Measurements from ENCODE around the gene COG5.

DNA sequence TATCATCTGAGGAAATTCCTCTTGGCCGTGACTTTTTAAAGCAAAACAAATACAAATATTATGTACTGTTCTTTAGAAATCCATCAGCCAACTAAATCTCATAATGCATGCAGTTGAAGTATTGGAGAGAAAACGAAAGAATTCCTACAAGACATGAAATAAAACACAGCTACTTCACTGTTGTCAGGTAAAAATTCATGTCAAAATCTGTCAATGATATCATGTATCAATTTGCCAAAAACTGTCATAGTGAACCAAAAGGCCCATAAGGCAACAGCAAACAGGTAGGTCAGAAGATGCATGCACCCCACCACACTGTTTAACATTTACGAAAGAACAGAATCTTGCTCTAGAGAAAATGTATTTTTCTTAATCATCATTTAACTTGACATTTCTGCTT is 91.6 kb downstream of the COG5 start:
- TF ChIP-seq, protein P1, sequence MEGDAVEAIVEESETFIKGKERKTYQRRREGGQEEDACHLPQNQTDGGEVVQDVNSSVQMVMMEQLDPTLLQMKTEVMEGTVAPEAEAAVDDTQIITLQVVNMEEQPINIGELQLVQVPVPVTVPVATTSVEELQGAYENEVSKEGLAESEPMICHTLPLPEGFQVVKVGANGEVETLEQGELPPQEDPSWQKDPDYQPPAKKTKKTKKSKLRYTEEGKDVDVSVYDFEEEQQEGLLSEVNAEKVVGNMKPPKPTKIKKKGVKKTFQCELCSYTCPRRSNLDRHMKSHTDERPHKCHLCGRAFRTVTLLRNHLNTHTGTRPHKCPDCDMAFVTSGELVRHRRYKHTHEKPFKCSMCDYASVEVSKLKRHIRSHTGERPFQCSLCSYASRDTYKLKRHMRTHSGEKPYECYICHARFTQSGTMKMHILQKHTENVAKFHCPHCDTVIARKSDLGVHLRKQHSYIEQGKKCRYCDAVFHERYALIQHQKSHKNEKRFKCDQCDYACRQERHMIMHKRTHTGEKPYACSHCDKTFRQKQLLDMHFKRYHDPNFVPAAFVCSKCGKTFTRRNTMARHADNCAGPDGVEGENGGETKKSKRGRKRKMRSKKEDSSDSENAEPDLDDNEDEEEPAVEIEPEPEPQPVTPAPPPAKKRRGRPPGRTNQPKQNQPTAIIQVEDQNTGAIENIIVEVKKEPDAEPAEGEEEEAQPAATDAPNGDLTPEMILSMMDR (IDR thresholded peaks at IDR 0.05), result no peak
- TF ChIP-seq POLR2A (IDR thresholded peaks at IDR 0.05), result no peak

All from breast epithelium (tissue), 3 donors.